Mucosa of rectum (tissue), 2 donors: ENCODE data around the gene HYOU1.
A peak's percentile ranks its signal among the peaks of the same experiment; 100 is the strongest.

Experiments used
- H3K27ac ChIP-seq, 2 donors: one replicate each; pipeline ENCODE4 v1.7.0; 2013; ENCODE audit warnings: inconsistent platforms in 2 of 2, low read depth in 2 of 2, low read length in 2 of 2
- H3K27me3 ChIP-seq, 2 donors: one replicate each; pipeline ENCODE4 v1.7.0; 2013; ENCODE audit warnings: low read length in 2 of 2; ENCODE audit not compliant: control insufficient read depth in 2 of 2, insufficient read depth in 2 of 2
- H3K36me3 ChIP-seq, 2 donors: one replicate each; pipeline ENCODE4 v1.7.0; 2013; ENCODE audit warnings: low read length in 2 of 2; ENCODE audit not compliant: control insufficient read depth in 2 of 2, insufficient read depth in 2 of 2
- H3K4me1 ChIP-seq, 2 donors: one replicate each; pipeline ENCODE4 v1.7.0; 2013; ENCODE audit warnings: low read length in 2 of 2, mild to moderate bottlenecking in 1 of 2; ENCODE audit not compliant: control insufficient read depth in 2 of 2, insufficient read depth in 2 of 2
- H3K4me3 ChIP-seq, 2 donors: one replicate each; pipeline ENCODE4 v1.7.0; 2013; ENCODE audit warnings: low read length in 2 of 2
- H3K9ac ChIP-seq, 2 donors: one replicate each; pipeline ENCODE4 v1.7.0; 2013; ENCODE audit warnings: low read length in 2 of 2, low read depth in 1 of 2, mild to moderate bottlenecking in 1 of 2
- H3K9me3 ChIP-seq, 2 donors: one replicate each; pipeline ENCODE4 v1.7.0; 2013; ENCODE audit warnings: low read length in 2 of 2; ENCODE audit not compliant: control insufficient read depth in 2 of 2
- donor health status: healthy.
- donor health status: Normal muscosa, but diverticular disease.

The HYOU1 gene

DNA sequence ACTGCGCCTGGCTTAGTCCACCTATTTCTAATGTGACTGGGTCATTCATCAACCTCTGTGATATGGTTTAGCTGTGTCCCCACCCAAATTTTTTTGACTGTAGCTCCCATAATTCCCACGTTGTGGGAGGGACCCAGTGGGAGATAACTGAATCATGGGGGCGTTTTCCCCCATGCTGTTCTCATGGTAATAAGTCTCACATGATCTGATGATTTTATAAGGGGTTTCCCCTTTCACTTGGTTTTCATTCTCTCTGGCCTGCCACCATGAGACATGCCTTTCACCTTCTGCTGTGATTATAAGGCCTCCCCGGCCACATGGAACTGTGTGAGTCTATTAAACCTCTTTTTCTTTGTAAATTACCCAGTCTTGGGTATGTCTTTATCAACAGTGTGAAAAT lies 50.3 kb downstream of the HYOU1 start:
- Histone ChIP-seq H3K27me3 (no peaks in the 10 kb centered on the region), H3K9ac (no peak overlapping the region), H3K36me3 (peaks cover 13 to 33% of the 10 kb centered on the region in 2 donors), H3K4me3 (no peak overlapping the region), H3K4me1 (no peaks in the 10 kb centered on the region), H3K9me3 (no peaks in the 10 kb centered on the region), H3K27ac (no peak overlapping the region)

DNA sequence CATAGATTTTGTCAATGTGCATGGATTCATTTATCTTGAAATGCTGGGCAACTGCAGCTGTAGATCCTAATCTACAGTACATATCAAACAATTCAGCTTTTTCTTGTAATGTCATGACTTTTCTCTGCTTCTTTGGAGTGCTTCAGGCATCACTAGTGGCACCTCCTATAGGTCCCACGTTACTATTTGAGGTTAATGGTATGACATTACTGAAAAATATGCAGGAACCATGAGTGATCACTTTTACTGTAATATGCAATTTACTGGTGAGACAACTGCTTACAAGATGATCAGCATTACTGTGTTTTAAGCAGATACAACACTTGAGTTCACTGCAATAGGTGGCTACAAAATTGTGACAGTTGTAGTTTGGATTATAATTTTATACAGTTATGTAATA lies 56.1 kb downstream of the HYOU1 start:
- H3K27me3 ChIP-seq, result no peaks in the 10 kb centered on the region
- no peaks in the 10 kb centered on the region for H3K9me3 ChIP-seq
- H3K27ac ChIP-seq, result no peak overlapping the region
- no peak overlapping the region for H3K9ac ChIP-seq
- H3K4me3 ChIP-seq, result no peak overlapping the region
- peaks cover 17 to 18% of the 10 kb centered on the region in 2 donors for H3K4me1 ChIP-seq
- H3K36me3 ChIP-seq, result peaks cover 0 to 22% of the 10 kb centered on the region in 2 donors

DNA sequence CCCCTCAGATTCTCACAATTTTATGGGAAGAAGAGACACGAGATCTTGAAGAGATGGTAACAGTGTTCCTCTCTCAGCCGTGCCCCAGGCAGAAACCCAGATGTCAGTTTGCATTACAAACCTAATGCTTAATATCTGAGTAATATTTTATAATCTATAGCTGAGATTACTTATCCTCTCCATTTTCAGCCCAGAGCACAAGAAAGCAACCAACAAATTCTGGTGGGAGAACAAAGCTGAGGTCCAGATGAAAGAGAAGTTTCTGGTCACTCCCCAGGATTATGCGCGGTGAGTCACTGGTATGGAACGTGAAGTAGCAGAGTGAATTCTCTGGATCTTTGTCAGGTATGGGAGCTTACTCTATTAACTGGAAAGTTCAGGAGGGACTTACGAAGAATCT lies 58.2 kb downstream of the HYOU1 start:
- Histone ChIP-seq H3K27ac (peak overlapping the region in 1 of 2 donors; percentile 69), H3K4me3 (peak overlapping the region; percentile 68 to 100), H3K27me3 (no peaks in the 10 kb centered on the region), H3K9me3 (no peaks in the 10 kb centered on the region), H3K4me1 (peaks cover 17 to 18% of the 10 kb centered on the region in 2 donors), H3K9ac (peak overlapping the region; percentile 74 to 89), H3K36me3 (peaks cover 0 to 14% of the 10 kb centered on the region in 2 donors)

DNA sequence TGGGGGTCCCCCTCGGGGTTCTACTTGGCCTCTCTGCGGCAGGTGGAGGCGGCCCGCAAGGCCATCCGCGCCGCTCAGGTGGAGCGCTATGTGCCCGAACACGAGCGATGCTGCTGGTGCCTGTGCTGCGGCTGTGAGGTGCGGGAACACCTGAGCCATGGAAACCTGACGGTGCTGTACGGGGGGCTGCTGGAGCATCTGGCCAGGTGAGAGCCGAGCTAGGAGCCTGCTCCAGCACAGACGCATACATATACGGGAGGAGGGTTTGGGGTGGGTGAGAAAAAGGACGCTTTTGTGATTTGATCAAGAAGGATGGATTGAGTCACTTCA lies 58.7 kb downstream of the HYOU1 start:
- Histone ChIP-seq H3K9ac (peak overlapping the region; percentile 74 to 89), H3K27me3 (no peaks in the 10 kb centered on the region), H3K9me3 (no peaks in the 10 kb centered on the region), H3K36me3 (peaks cover 0 to 14% of the 10 kb centered on the region in 2 donors), H3K4me1 (peaks cover 17 to 18% of the 10 kb centered on the region in 2 donors), H3K27ac (peak overlapping the region; percentile 35 to 69), H3K4me3 (peak overlapping the region; percentile 68 to 100)

DNA sequence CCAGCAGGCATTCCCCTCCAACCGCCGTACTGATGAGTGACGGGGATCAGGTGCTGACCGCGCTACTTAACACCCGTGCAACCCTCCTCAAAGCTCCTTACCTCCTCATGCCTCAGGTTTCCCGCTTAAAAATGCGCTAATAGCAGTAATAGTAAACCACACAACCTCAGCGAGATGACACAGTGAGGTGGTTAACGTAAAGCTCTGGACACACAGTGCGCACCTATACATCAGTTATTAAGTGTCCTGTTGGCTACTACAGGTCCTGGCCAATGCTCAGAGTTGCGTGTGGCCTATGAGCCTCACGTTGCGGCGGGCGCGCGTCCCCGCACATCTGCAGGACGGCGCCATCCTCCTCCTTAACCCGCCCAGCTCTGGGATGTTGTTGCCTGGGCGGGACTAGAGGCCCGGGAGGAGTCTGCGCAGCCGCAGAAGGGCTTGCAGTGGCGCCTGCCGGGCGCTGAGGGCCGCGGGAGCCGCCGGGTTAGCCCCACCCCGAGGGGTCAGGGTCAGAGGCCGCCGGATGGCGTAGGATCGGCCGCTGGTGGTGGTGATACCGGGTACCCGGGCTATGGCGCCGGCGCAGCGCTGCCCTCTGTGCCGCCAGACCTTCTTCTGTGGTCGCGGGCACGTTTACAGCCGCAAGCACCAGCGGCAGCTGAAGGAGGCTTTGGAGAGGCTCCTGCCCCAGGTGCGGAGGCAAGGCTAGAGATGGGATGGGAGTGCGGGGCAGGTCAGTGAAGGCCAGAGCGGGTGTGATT lies 59.2 kb downstream of the HYOU1 start, which contains the start of gene CENATAC:
CENATAC (plus strand) TSS at position 512 of the 761 bp plus-strand sequence; CDS start at position 572, 60 bp downstream.
- H3K4me1 ChIP-seq, result peaks cover 17 to 18% of the 10 kb centered on the region in 2 donors
- H3K27me3 ChIP-seq, result no peaks in the 10 kb centered on the region
- H3K27ac ChIP-seq, result peak within 1 kb of the TSS; percentile 35 to 69
- peaks cover 0 to 10% of the 10 kb centered on the region in 2 donors for H3K36me3 ChIP-seq
- H3K4me3 ChIP-seq, result peak within 1 kb of the TSS; percentile 68 to 100
- H3K9ac ChIP-seq, result peak within 1 kb of the TSS; percentile 74 to 89
- H3K9me3 ChIP-seq, result no peaks in the 10 kb centered on the region

DNA sequence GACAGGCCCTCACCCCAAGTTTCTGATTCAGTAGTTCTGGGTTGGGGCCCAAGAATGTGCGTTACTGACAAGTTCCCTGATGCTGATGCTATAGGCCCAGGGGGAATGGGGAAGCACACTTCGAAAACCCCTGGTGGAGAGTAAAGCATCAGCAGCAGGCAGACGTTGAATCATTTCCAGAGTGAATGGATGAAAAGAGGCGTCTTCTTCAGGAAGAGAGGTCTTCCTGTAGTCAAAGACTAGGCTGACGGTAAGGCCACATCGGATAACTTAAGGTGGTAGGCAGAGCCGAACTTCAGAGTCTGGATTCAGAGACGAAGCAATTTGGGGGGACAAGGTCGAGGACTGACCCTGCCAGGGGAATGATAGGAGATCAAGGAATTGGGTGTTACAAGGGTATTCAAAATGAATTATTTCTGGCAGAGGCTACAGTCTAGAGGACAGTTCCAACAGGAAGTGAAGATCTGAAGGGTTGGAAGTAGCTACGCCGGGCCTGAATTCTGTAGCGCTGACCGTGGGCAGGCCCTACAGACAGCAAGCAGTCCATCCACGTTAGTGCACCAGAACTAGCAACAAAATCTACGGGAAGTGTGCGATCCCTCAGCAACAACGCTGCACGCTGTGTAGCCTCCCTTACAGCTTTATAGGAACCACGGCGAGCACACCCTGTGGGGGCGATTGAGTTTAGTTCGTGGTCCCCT lies 59.9 kb downstream of the HYOU1 start:
- Histone ChIP-seq H3K27me3 (no peaks in the 10 kb centered on the region), H3K27ac (peak overlapping the region in 1 of 2 donors; percentile 69), H3K9me3 (no peaks in the 10 kb centered on the region), H3K9ac (peak overlapping the region; percentile 72 to 89), H3K36me3 (peaks cover 0 to 7% of the 10 kb centered on the region in 2 donors), H3K4me1 (peaks cover 17 to 18% of the 10 kb centered on the region in 2 donors), H3K4me3 (peak overlapping the region; percentile 68 to 100)
